Measurements from ENCODE around the gene DR1. TPM values are rescaled to one million over a fixed set of nuclear protein-coding genes. Genes with fewer than 3 reads are reported as not detected.

Gene DR1
- total RNA-seq, 1 experiment from 2014 or later = 87.3 TPM

DNA sequence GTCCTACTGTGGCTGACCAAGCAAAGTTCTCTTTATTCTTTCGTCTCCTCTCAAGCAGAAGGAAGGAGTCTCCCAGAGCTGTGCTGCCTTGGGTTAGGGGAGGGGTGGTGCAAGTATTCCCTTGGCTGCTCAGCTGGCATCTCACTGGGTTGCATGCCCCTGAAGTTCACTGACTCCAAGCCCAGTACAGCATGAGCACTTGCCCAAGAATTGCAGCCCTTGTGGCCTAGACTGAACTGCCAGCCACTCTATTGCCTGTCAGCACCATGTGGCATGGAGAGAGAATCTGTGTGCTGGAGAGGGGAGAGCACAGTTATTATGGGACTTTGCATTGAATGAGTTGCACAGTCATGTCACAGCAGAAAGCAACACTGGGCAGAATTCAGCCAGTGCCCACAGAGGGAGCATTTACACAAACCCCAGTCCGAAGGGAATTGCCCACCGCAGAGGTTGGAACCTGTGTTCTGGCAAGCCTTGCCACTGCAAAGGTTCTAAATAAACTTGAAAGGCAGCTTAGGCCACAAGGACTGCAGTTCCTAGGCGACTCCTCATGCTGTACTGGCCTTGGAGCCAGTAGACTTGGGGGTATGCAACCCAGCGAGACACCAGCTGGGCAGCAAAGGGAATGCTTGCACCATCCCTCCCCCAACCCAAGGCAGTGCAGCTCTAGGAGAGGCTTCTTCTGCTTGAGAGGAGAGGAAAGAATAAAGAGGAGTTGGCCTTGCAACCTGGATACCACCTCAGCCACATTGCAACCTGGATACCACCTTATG is 28.8 kb downstream of the DR1 start:
- H2AFZ ChIP-seq (ENCODE audit: low read length) = no peak overlapping the region
- H3K23ac ChIP-seq (ENCODE audit: insufficient read length, low read depth, low read length) = no peak overlapping the region
- no peak overlapping the region for H4K8ac ChIP-seq (replicated peaks; ENCODE audit: insufficient read length, low read depth, low read length)
- H3K27ac ChIP-seq (ENCODE audit: insufficient read length, low read depth, low read length) = no peak overlapping the region
- H3K79me2 ChIP-seq (ENCODE audit: insufficient read depth, low read length) = no peaks in the 10 kb centered on the region
- no peak overlapping the region for H4K91ac ChIP-seq (ENCODE audit: insufficient read length, low read depth, low read length)
- H2BK20ac ChIP-seq (ENCODE audit: low read depth, low read length, poor library complexity, severe bottlenecking) = no peak overlapping the region
- H2AK5ac ChIP-seq (ENCODE audit: insufficient read length, low read length) = no peak overlapping the region
- H3K56ac ChIP-seq (ENCODE audit: insufficient read length, low read depth, low read length) = no peak overlapping the region
- H3K4ac ChIP-seq (ENCODE audit: low read depth, low read length) = no peak overlapping the region
- no peak overlapping the region for H2BK12ac ChIP-seq (ENCODE audit: insufficient read length, low read depth, low read length)
- no peaks in the 10 kb centered on the region for H3K79me1 ChIP-seq (ENCODE audit: insufficient read depth, low read depth, low read length, poor library complexity, severe bottlenecking)
- no CpG with 5 or more reads among the region's 5 CpGs for WGBS (ENCODE audit: extremely low coverage, insufficient read length, low lambda C conversion rate)
- no peak overlapping the region for H3K9ac ChIP-seq (ENCODE audit: extremely low read depth, insufficient read length, low read length)
- no peak overlapping the region for H3K14ac ChIP-seq (ENCODE audit: insufficient read depth, low read length)
- H4K5ac ChIP-seq (ENCODE audit: insufficient read length, low read depth, low read length) = no peak overlapping the region
- H3K4me2 ChIP-seq (ENCODE audit: insufficient read depth, insufficient read length, low read length) = no peak overlapping the region
- no peak overlapping the region for H3K18ac ChIP-seq (ENCODE audit: insufficient read length, low read depth, low read length)
- DNase-seq = no peak
- peak overlapping the region in 1 of 3 experiments; percentile 13; a peak in 1 of 7 replicates for H3K27ac Mint-ChIP-seq
- TF ChIP-seq, protein P1, sequence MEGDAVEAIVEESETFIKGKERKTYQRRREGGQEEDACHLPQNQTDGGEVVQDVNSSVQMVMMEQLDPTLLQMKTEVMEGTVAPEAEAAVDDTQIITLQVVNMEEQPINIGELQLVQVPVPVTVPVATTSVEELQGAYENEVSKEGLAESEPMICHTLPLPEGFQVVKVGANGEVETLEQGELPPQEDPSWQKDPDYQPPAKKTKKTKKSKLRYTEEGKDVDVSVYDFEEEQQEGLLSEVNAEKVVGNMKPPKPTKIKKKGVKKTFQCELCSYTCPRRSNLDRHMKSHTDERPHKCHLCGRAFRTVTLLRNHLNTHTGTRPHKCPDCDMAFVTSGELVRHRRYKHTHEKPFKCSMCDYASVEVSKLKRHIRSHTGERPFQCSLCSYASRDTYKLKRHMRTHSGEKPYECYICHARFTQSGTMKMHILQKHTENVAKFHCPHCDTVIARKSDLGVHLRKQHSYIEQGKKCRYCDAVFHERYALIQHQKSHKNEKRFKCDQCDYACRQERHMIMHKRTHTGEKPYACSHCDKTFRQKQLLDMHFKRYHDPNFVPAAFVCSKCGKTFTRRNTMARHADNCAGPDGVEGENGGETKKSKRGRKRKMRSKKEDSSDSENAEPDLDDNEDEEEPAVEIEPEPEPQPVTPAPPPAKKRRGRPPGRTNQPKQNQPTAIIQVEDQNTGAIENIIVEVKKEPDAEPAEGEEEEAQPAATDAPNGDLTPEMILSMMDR (conservative IDR thresholded peaks at IDR 0.05) = no peak
- H3K9me3 Mint-ChIP-seq = peaks cover 40 to 59% of the 10 kb centered on the region in 2 experiments
- H3K23me2 ChIP-seq (ENCODE audit: insufficient read length, low read depth, low read length, poor library complexity, severe bottlenecking) = no peaks in the 10 kb centered on the region
- no peaks in the 10 kb centered on the region for H3K27me3 ChIP-seq (ENCODE audit: insufficient read depth, low read length)
- no peaks in the 10 kb centered on the region for H3K4me1 Mint-ChIP-seq
- peaks cover 32 to 71% (median 64%) of the 10 kb centered on the region in 3 experiments for H3K36me3 Mint-ChIP-seq (ENCODE audit: insufficient read depth in 1 of 3, low read depth in 3 of 3)
- no peaks in the 10 kb centered on the region for H4K20me1 ChIP-seq (ENCODE audit: control insufficient read depth, insufficient read depth, insufficient read length)
- H3K27me3 Mint-ChIP-seq (ENCODE audit: low read depth) = no peaks in the 10 kb centered on the region; the same call in 1 of the 2 replicates
- no peak overlapping the region for H2BK15ac ChIP-seq (ENCODE audit: low read depth, low read length)
- H3K4me3 Mint-ChIP-seq = no peak overlapping the region
- H2BK5ac ChIP-seq (ENCODE audit: insufficient read length, low read length) = no peak overlapping the region
- peaks cover 14% of the 10 kb centered on the region for H3K9me3 ChIP-seq (ENCODE audit: control insufficient read depth, low read depth, low read length)
- H3T11ph ChIP-seq (ENCODE audit: low read length) = no peak overlapping the region
- H3K4me1 ChIP-seq (ENCODE audit: insufficient read depth, low read length) = no peaks in the 10 kb centered on the region
- H2BK120ac ChIP-seq (ENCODE audit: low read depth, low read length, poor library complexity, severe bottlenecking) = no peak overlapping the region

All from H9 (cell line).